Measurements from ENCODE around the gene RLF.

- TF ChIP-seq CTCF (IDR thresholded peaks at IDR 0.05) (no peak), POLR2A (IDR thresholded peaks at IDR 0.05) (no peak)
Observed at GRCh38 chr1:40122855-40123254, 38.3 kb upstream of the RLF start.

All from body of pancreas (tissue), 4 donors.